ENCODE data around the gene MRPL50. TPM values are rescaled to one million over a fixed set of nuclear protein-coding genes. Genes with fewer than 3 reads are reported as not detected.

Gene MRPL50
- total and polyA plus RNA-seq, 2 donors (not counting 1 experiment from before 2014, with no cell fraction given) = 4.0 to 18.0 TPM

GRCh38 chr9:101446732-101447131 is 48.3 kb upstream of the MRPL50 start:
- peaks cover 12% of the 10 kb centered on the region for H3K4me1 Mint-ChIP-seq
- Histone ChIP-seq H3K27ac (ENCODE audit: low read length in 2 of 2) (no peak overlapping the region), H3K9me3 (ENCODE audit: control extremely low read depth in 1 of 3, control insufficient read depth in 2 of 3, insufficient read depth in 1 of 3, low read length in 2 of 3) (peaks cover 0 to 4% (median 0%) of the 10 kb centered on the region in 3 donors), H3K79me2 (ENCODE audit: control insufficient read depth, insufficient read depth, low read length) (no peaks in the 10 kb centered on the region), H3K4me1 (ENCODE audit: control insufficient read depth in 2 of 2, insufficient read depth in 2 of 2, low read length in 2 of 2) (peaks cover 10 to 12% of the 10 kb centered on the region in 2 donors), H3K4me2 (replicated peaks; ENCODE audit: low read depth, low read length, poor library complexity, severe bottlenecking) (no peak overlapping the region), H3K9ac (ENCODE audit: low read length) (no peak overlapping the region), H4K20me1 (ENCODE audit: control insufficient read depth, insufficient read depth, low read length, poor library complexity, severe bottlenecking) (no peaks in the 10 kb centered on the region), H3K4me3 (ENCODE audit: control extremely low read depth in 1 of 5, extremely low read depth in 1 of 5, insufficient read depth in 1 of 5, low read depth in 2 of 5, low read length in 4 of 5) (no peak overlapping the region), H3K36me3 (replicated peaks in 1 of 2; ENCODE audit: control extremely low read depth in 1 of 2, control insufficient read depth in 1 of 2, extremely low read depth in 1 of 2, insufficient read depth in 2 of 2, low read length in 1 of 2) (no peaks in the 10 kb centered on the region), H3K27me3 (replicated peaks in 1 of 4; ENCODE audit: control extremely low read depth in 1 of 4, control insufficient read depth in 3 of 4, insufficient read depth in 4 of 4, low read length in 3 of 4) (peaks cover 0 to 34% (median 28%) of the 10 kb centered on the region in 4 experiments), H2AFZ (ENCODE audit: insufficient read depth, low read depth, low read length, poor library complexity, severe bottlenecking) (no peak overlapping the region)
- peaks cover 64% of the 10 kb centered on the region for H3K27me3 Mint-ChIP-seq
- POLR2A ChIA-PET = no interaction called here
- ATAC-seq (ENCODE audit: low read depth) (no peak), DNase-seq (no peak)
- CTCF ChIA-PET = interaction anchor here (1.9 kb wide), 1 partner anchor 12 kb away, joined by 6 read pairs; no protein-coding TSS in a partner anchor
- intact Hi-C loops (cut with micrococcal nuclease) = loop anchor here (5.0 kb wide), 1 partner anchor 49 kb away; the partner anchor contains the start of genes MRPL50 and ZNF189
- no peak overlapping the region for H3K27ac Mint-ChIP-seq
- no peak for TF ChIP-seq CTCF (IDR thresholded peaks at IDR 0.05)
- TF ChIP-seq EZH2 (IDR thresholded peaks at IDR 0.05; ENCODE audit: borderline replicate concordance, insufficient read depth, low read depth, low read length, poor library complexity, severe bottlenecking) = no peak
- no peaks in the 10 kb centered on the region for H3K9me3 Mint-ChIP-seq (ENCODE audit: insufficient read depth)
- H3K4me3 Mint-ChIP-seq = no peak overlapping the region

- no peak for DNase-seq
- H3K9me3 ChIP-seq (ENCODE audit: control extremely low read depth in 1 of 3, control insufficient read depth in 2 of 3, insufficient read depth in 1 of 3, low read length in 2 of 3) = peaks cover 0 to 4% (median 0%) of the 10 kb centered on the region in 3 donors
- no peak overlapping the region for H3K27ac Mint-ChIP-seq
- POLR2A ChIA-PET = no interaction called here
- H3K4me3 ChIP-seq (ENCODE audit: control extremely low read depth in 1 of 5, extremely low read depth in 1 of 5, insufficient read depth in 1 of 5, low read depth in 2 of 5, low read length in 4 of 5) = no peak overlapping the region
- H3K27me3 ChIP-seq (replicated peaks in 1 of 4; ENCODE audit: control extremely low read depth in 1 of 4, control insufficient read depth in 3 of 4, insufficient read depth in 4 of 4, low read length in 3 of 4) = peaks cover 0 to 36% (median 27%) of the 10 kb centered on the region in 4 experiments
- peaks cover 59% of the 10 kb centered on the region for H3K27me3 Mint-ChIP-seq
- H2AFZ ChIP-seq (ENCODE audit: insufficient read depth, low read depth, low read length, poor library complexity, severe bottlenecking) = no peak overlapping the region
- H3K9me3 Mint-ChIP-seq (ENCODE audit: insufficient read depth) = no peaks in the 10 kb centered on the region
- intact Hi-C loops (cut with micrococcal nuclease) = loop anchor here (5.0 kb wide), 1 partner anchor 48 kb away; the partner anchor contains the start of genes MRPL50 and ZNF189
- H4K20me1 ChIP-seq (ENCODE audit: control insufficient read depth, insufficient read depth, low read length, poor library complexity, severe bottlenecking) = no peaks in the 10 kb centered on the region
- H3K27ac ChIP-seq (ENCODE audit: low read length in 2 of 2) = no peak overlapping the region
- peaks cover 10 to 12% of the 10 kb centered on the region in 2 donors for H3K4me1 ChIP-seq (ENCODE audit: control insufficient read depth in 2 of 2, insufficient read depth in 2 of 2, low read length in 2 of 2)
- peaks cover 12% of the 10 kb centered on the region for H3K4me1 Mint-ChIP-seq
- no CpG with 5 or more reads among the region's 5 CpGs for WGBS (ENCODE audit: insufficient coverage)
- H3K79me2 ChIP-seq (ENCODE audit: control insufficient read depth, insufficient read depth, low read length) = no peaks in the 10 kb centered on the region
- no peak overlapping the region for H3K4me2 ChIP-seq (replicated peaks; ENCODE audit: low read depth, low read length, poor library complexity, severe bottlenecking)
- no peaks in the 10 kb centered on the region for H3K36me3 ChIP-seq (replicated peaks in 1 of 2; ENCODE audit: control extremely low read depth in 1 of 2, control insufficient read depth in 1 of 2, extremely low read depth in 1 of 2, insufficient read depth in 2 of 2, low read length in 1 of 2)
- no peak for ATAC-seq (ENCODE audit: low read depth)
- TF ChIP-seq EZH2 (IDR thresholded peaks at IDR 0.05; ENCODE audit: borderline replicate concordance, insufficient read depth, low read depth, low read length, poor library complexity, severe bottlenecking) (no peak), CTCF (IDR thresholded peaks at IDR 0.05) (no peak)
- CTCF ChIA-PET = interaction anchor here (1.9 kb wide), 1 partner anchor 13 kb away, joined by 6 read pairs; no protein-coding TSS in a partner anchor
- H3K4me3 Mint-ChIP-seq = no peak overlapping the region
- H3K9ac ChIP-seq (ENCODE audit: low read length) = no peak overlapping the region
Observed at GRCh38 chr9:101445353-101446029, 47.1 kb upstream of the MRPL50 start.

Measured in B cell (primary cell).